ENCODE data around the gene KLHL29. TPM values are rescaled to one million over a fixed set of nuclear protein-coding genes. Genes with fewer than 3 reads are reported as not detected.

KLHL29 gene
- total and polyA plus RNA-seq, 2 of the 13 experiments (the other 11 are each of a cell fraction or from before 2014, with no cell fraction given), result 0.01 TPM; not detected in 1

GRCh38 chr2:23488584-23488983, 103.6 kb downstream of the KLHL29 start:
- WGBS (ENCODE audit: low lambda C conversion rate), result 32% methylated on average over 4 of the region's 4 CpGs
- ChIA-PET CTCF (ENCODE audit: low intra/inter-chr PET ratio, low total read pairs) (no interaction called here), POLR2A (no interaction called here)
- DNase-seq (ENCODE audit: low spot score) (no peak), ATAC-seq (no peak), FAIRE-seq (no peak)
- no peaks in the 10 kb centered on the region for H4K20me1 ChIP-seq (ENCODE audit: insufficient read depth, low read length)
- H2AFZ ChIP-seq (ENCODE audit: low read length), result no peak overlapping the region
- no peak overlapping the region for H3K4me2 ChIP-seq (ENCODE audit: low read depth, low read length)
- no peak overlapping the region for H3K4me3 ChIP-seq (replicated peaks in 1 of 3; ENCODE audit: insufficient read depth in 1 of 3, low read depth in 2 of 3, low read length in 3 of 3)
- in situ Hi-C loops (cut with HindIII; ENCODE audit: extremely low pct_ligation_motif_present, low pct_unique_long_range_greater_than_20kb) (no loop called here), intact Hi-C loops (cut with micrococcal nuclease; ENCODE audit: unreplicated experiment) (no loop called here)
- no peak for TF ChIP-seq PCBP1 (IDR thresholded peaks at IDR 0.05; ENCODE audit: borderline replicate concordance, low read depth, low read length)
- no peak for TF ChIP-seq NR0B2 (CRISPR knock-in tag; IDR thresholded peaks at IDR 0.05)
- TF ChIP-seq ZNF101 (CRISPR knock-in tag; IDR thresholded peaks at IDR 0.05; ENCODE audit: borderline replicate concordance, low read depth), result no peak
- TF ChIP-seq PHF20 (CRISPR knock-in tag; IDR thresholded peaks at IDR 0.05), result no peak
- TF ChIP-seq POLR2A (IDR thresholded peaks at IDR 0.05; ENCODE audit: insufficient read depth in 1 of 2, low read depth in 2 of 2, low read length in 2 of 2), result no peak
- no peak for TF ChIP-seq RNF219 (CRISPR knock-in tag; IDR thresholded peaks at IDR 0.05)
- TF ChIP-seq GPBP1L1 (CRISPR knock-in tag; IDR thresholded peaks at IDR 0.05), result no peak
- BruUV-seq (replicated peaks), result no TSS peak
- H3K9me3 ChIP-seq (ENCODE audit: low read length), result no peaks in the 10 kb centered on the region
- peaks cover 0 to 3% of the 10 kb centered on the region in 2 experiments; a peak in 2 of 5 replicates for H3K27me3 ChIP-seq (ENCODE audit: control insufficient read depth in 1 of 2, insufficient read depth in 2 of 2, low read length in 2 of 2)
- H3K4me1 ChIP-seq (ENCODE audit: insufficient read depth, low read length), result no peaks in the 10 kb centered on the region
- no peak overlapping the region for H3K27ac ChIP-seq (ENCODE audit: extremely low read length, insufficient read depth, low read length)
- no peaks in the 10 kb centered on the region for H3K36me3 ChIP-seq (replicated peaks in 1 of 2; ENCODE audit: control insufficient read depth in 1 of 2, insufficient read depth in 2 of 2, low read length in 2 of 2)
- no peaks in the 10 kb centered on the region for H3K79me2 ChIP-seq (ENCODE audit: insufficient read depth, low read length)
- no peak overlapping the region for H3K9ac ChIP-seq (ENCODE audit: insufficient read depth, low read depth, low read length)

Measured in HepG2 (cell line).